WERI-Rb-1 (cell line): ENCODE results near the gene MRPS18A.

Source experiments
- DNase-seq: peaks from one replicate; pipeline ENCODE4 v3.0.0-alpha.2; 2020
- H3K27ac ChIP-seq: fragments of 250-450 bp; sonication (Bioruptor Pico); 2 replicates; pipeline ENCODE4 v1.5.1; 2020; ENCODE audit warnings: mild to moderate bottlenecking, moderate library complexity
- H3K27me3 ChIP-seq: fragments of 250-450 bp; sonication (Bioruptor Pico); 2 replicates; pipeline ENCODE4 v1.5.1; 2021; ENCODE audit warnings: mild to moderate bottlenecking, low read depth, moderate library complexity; ENCODE audit not compliant: insufficient read depth, severe bottlenecking
- H3K36me3 ChIP-seq: fragments of 250-450 bp; sonication (Bioruptor Pico); 2 replicates; pipeline ENCODE4 v1.5.1; 2020; ENCODE audit warnings: mild to moderate bottlenecking, moderate library complexity
- H3K4me3 ChIP-seq: 2 replicates; pipeline ENCODE4 v1.5.1; 2011; ENCODE audit warnings: low read depth, mild to moderate bottlenecking, control low read depth, low read length
- H3K9me3 ChIP-seq: fragments of 250-450 bp; sonication (Bioruptor Pico); 2 replicates; pipeline ENCODE4 v1.5.1; 2021; ENCODE audit warnings: mild to moderate bottlenecking, moderate library complexity; ENCODE audit not compliant: severe bottlenecking
- CTCF ChIP-seq: IDR thresholded peaks from 2 replicates; pipeline ENCODE4 v1.5.1; 2011; ENCODE audit warnings: low read depth, mild to moderate bottlenecking, control low read depth, inconsistent platforms, low read length

Gene MRPS18A

GRCh38 chr6:43722920-43723545 is 35.4 kb upstream of the MRPS18A start:
- H3K27ac ChIP-seq = no peak overlapping the region
- no peak for DNase-seq
- H3K9me3 ChIP-seq = no peaks in the 10 kb centered on the region
- H3K4me3 ChIP-seq = no peak overlapping the region
- no peaks in the 10 kb centered on the region for H3K36me3 ChIP-seq
- TF ChIP-seq CTCF = no peak
- peaks cover 2% of the 10 kb centered on the region for H3K27me3 ChIP-seq

GRCh38 chr6:43720999-43721398 is 33.4 kb upstream of the MRPS18A start:
- Histone ChIP-seq H3K9me3 (no peaks in the 10 kb centered on the region), H3K4me3 (no peak overlapping the region), H3K27ac (no peak overlapping the region), H3K27me3 (peaks cover 2% of the 10 kb centered on the region), H3K36me3 (no peaks in the 10 kb centered on the region)
- no peak for DNase-seq
- no peak for TF ChIP-seq CTCF

- Histone ChIP-seq H3K27ac (no peak overlapping the region), H3K9me3 (no peaks in the 10 kb centered on the region), H3K27me3 (peaks cover 2% of the 10 kb centered on the region), H3K36me3 (no peaks in the 10 kb centered on the region), H3K4me3 (no peak overlapping the region)
- no peak for TF ChIP-seq CTCF
- no peak for DNase-seq
Measured at GRCh38 chr6:43719511-43719910, 31.9 kb upstream of the MRPS18A start.

GRCh38 chr6:43718387-43719105 is 31.0 kb upstream of the MRPS18A start:
- peaks cover 2% of the 10 kb centered on the region for H3K27me3 ChIP-seq
- no peaks in the 10 kb centered on the region for H3K36me3 ChIP-seq
- no peak overlapping the region for H3K27ac ChIP-seq
- no peak overlapping the region for H3K4me3 ChIP-seq
- no peak for DNase-seq
- TF ChIP-seq CTCF = no peak
- H3K9me3 ChIP-seq = no peaks in the 10 kb centered on the region

GRCh38 chr6:43717822-43718221 is 30.2 kb upstream of the MRPS18A start:
- Histone ChIP-seq H3K36me3 (no peaks in the 10 kb centered on the region), H3K27me3 (peaks cover 2% of the 10 kb centered on the region), H3K4me3 (no peak overlapping the region), H3K27ac (no peak overlapping the region), H3K9me3 (no peaks in the 10 kb centered on the region)
- no peak for TF ChIP-seq CTCF
- no peak for DNase-seq
